OCI-LY7 (cell line): ENCODE measurements around the gene LRPAP1. TPM values are rescaled to one million over a fixed set of nuclear protein-coding genes. Genes with fewer than 3 reads are reported as not detected.

Experiments
- BruUV-seq: library from RNA; stranded (reverse); fragments of 400-500 nt; replicated peaks from 2 replicates; lab custom pipeline; 2021; lab: Mats Ljungman, UMichigan
- CTCF ChIA-PET: fragments of 300-600 bp; sonication (Branson Sonifier 250); formaldehyde crosslinking; loops from one replicate; lab custom pipeline; 2022; ENCODE audit warnings: antibody characterized with exemption; ENCODE audit not compliant: unreplicated experiment; lab: Charles Lee
- POLR2A ChIA-PET: fragments of 300-600 bp; sonication (Branson Sonifier 250); formaldehyde crosslinking; loops from one replicate; lab custom pipeline; 2022; ENCODE audit warnings: antibody characterized with exemption; lab: Charles Lee
- DNase-seq: peaks from one replicate; pipeline ENCODE4 v3.0.0-alpha.2; 2015; ENCODE audit warnings: low spot score
- H2AFZ ChIP-seq: fragments of 200-600 bp; sonication (generic), shearing (Covaris generic); 2 replicates; pipeline ENCODE4 v1.6.1; 2014; ENCODE audit warnings: mild to moderate bottlenecking, antibody characterized with exemption, low read length, moderate library complexity
- H3K27ac ChIP-seq: fragments of 200-600 bp; sonication (generic); 2 replicates; pipeline ENCODE4 v1.5.1; 2014; ENCODE audit warnings: mixed run types, low read depth, mild to moderate bottlenecking, moderate library complexity, low read length, inconsistent platforms; ENCODE audit not compliant: poor library complexity, severe bottlenecking
- H3K36me3 ChIP-seq: fragments of 200-600 bp; sonication (generic); 2 replicates; pipeline ENCODE4 v1.6.1; 2014; ENCODE audit warnings: mild to moderate bottlenecking, antibody characterized with exemption, low read length, moderate library complexity, mixed read lengths; ENCODE audit not compliant: insufficient read depth
- H3K4me1 ChIP-seq: fragments of 200-600 bp; sonication (generic); 2 replicates; pipeline ENCODE4 v1.5.1; 2014; ENCODE audit warnings: mild to moderate bottlenecking, low read length; ENCODE audit not compliant: insufficient read depth, poor library complexity, severe bottlenecking
- H3K4me2 ChIP-seq: fragments of 200-600 bp; sonication (generic); 2 replicates; pipeline ENCODE4 v1.6.1; 2014; ENCODE audit warnings: mild to moderate bottlenecking, low read length
- H3K4me3 ChIP-seq: fragments of 200-600 bp; sonication (generic); 2 replicates; pipeline ENCODE4 v1.5.1; 2014; ENCODE audit warnings: mild to moderate bottlenecking, low read depth, low read length; ENCODE audit not compliant: poor library complexity, severe bottlenecking
- H3K79me2 ChIP-seq: fragments of 200-600 bp; sonication (generic); 2 replicates; pipeline ENCODE4 v1.6.1; 2016; ENCODE audit warnings: low read depth, mild to moderate bottlenecking, low read length, moderate library complexity, mixed read lengths; ENCODE audit not compliant: insufficient read depth
- H3K9me2 ChIP-seq: fragments of 200-600 bp; sonication (generic); 2 replicates; pipeline ENCODE4 v1.6.1; 2016; ENCODE audit warnings: mild to moderate bottlenecking, low read length, mixed read lengths; ENCODE audit not compliant: insufficient read depth
- H3K9me3 ChIP-seq: fragments of 200-600 bp; sonication (generic); 2 replicates; pipeline ENCODE4 v1.6.1; 2014; ENCODE audit warnings: mild to moderate bottlenecking, mixed run types, low read length, mixed read lengths
- H4K20me1 ChIP-seq: fragments of 200-600 bp; sonication (generic); 2 replicates; pipeline ENCODE4 v1.6.1; 2014; ENCODE audit warnings: mild to moderate bottlenecking, antibody characterized with exemption, low read length, moderate library complexity, mixed read lengths; ENCODE audit not compliant: insufficient read depth
- CTCF ChIP-seq: fragments of 200-600 bp; sonication (generic); conservative IDR thresholded peaks from 2 replicates; pipeline ENCODE4 v1.5.1; 2014; ENCODE audit warnings: mild to moderate bottlenecking, antibody characterized with exemption, low read length, moderate library complexity, mixed read lengths
- EZH2phosphoT487 ChIP-seq: fragments of 200-600 bp; sonication (generic); IDR thresholded peaks from 2 replicates; pipeline ENCODE4 v1.6.1; 2018; ENCODE audit warnings: low read depth, borderline replicate concordance, mild to moderate bottlenecking, mixed run types, antibody characterized with exemption, low read length, moderate library complexity, mixed read lengths
- intact Hi-C: fragments of 100-400 bp; cut with micrococcal nuclease; formaldehyde crosslinking; loops from one replicate; pipeline ENCODE4 v1.10.0; 2022; ENCODE audit not compliant: unreplicated experiment
- total RNA-seq, 2 experiments: library from RNA; depleted of rRNA in 1 of 2; stranded (reverse); fragments of >200 nt in 1 of 2; shearing (Covaris generic) in 1 of 2; gene quantifications; 2 replicates each; pipeline ENCODE4 v1.2.3, GENCODE V29; 2014 to 2022

Gene LRPAP1
- total RNA-seq, 2 experiments from 2014 or later: 46.2 to 54.7 TPM

GRCh38 chr4:3499710-3500109 is 32.5 kb downstream of the LRPAP1 start:
- ChIA-PET POLR2A (no interaction called here), CTCF (interaction anchor here (1.0 to 1.2 kb wide), 2 partner anchors 8 to 19 kb away, joined by 3 to 4 read pairs; no protein-coding TSS in a partner anchor)
- no peak overlapping the region for H3K27ac ChIP-seq
- no peak for DNase-seq
- no peaks in the 10 kb centered on the region for H4K20me1 ChIP-seq
- no TSS peak for BruUV-seq
- no peak overlapping the region for H3K4me2 ChIP-seq
- no peaks in the 10 kb centered on the region for H3K9me2 ChIP-seq
- H3K4me3 ChIP-seq: no peak overlapping the region
- no peak for TF ChIP-seq EZH2phosphoT487
- no peaks in the 10 kb centered on the region for H3K9me3 ChIP-seq
- intact Hi-C loops: no loop called here
- H3K4me1 ChIP-seq: no peaks in the 10 kb centered on the region
- no peaks in the 10 kb centered on the region for H3K36me3 ChIP-seq
- H3K79me2 ChIP-seq: no peaks in the 10 kb centered on the region
- no peak overlapping the region for H2AFZ ChIP-seq

GRCh38 chr4:3498901-3499510 is 33.2 kb downstream of the LRPAP1 start:
- no peak for DNase-seq
- no peak overlapping the region for H3K4me3 ChIP-seq
- no peak overlapping the region for H2AFZ ChIP-seq
- no peak overlapping the region for H3K27ac ChIP-seq
- no peaks in the 10 kb centered on the region for H4K20me1 ChIP-seq
- ChIA-PET CTCF (interaction anchor here (0.5 to 1.0 kb wide), 2 partner anchors 18 to 1405 kb away, joined by 3 to 4 read pairs; no protein-coding TSS in a partner anchor), POLR2A (no interaction called here)
- intact Hi-C loops: no loop called here
- no peak overlapping the region for H3K4me2 ChIP-seq
- no TSS peak for BruUV-seq
- no peaks in the 10 kb centered on the region for H3K9me3 ChIP-seq
- TF ChIP-seq CTCF (no peak), EZH2phosphoT487 (no peak)
- H3K79me2 ChIP-seq: no peaks in the 10 kb centered on the region
- no peaks in the 10 kb centered on the region for H3K36me3 ChIP-seq
- no peaks in the 10 kb centered on the region for H3K4me1 ChIP-seq
- H3K9me2 ChIP-seq: no peaks in the 10 kb centered on the region

- H3K9me3 ChIP-seq: no peaks in the 10 kb centered on the region
- no peaks in the 10 kb centered on the region for H3K9me2 ChIP-seq
- H3K79me2 ChIP-seq: no peaks in the 10 kb centered on the region
- BruUV-seq: no TSS peak
- H2AFZ ChIP-seq: no peak overlapping the region
- no peak overlapping the region for H3K27ac ChIP-seq
- no peak for DNase-seq
- no peaks in the 10 kb centered on the region for H3K36me3 ChIP-seq
- intact Hi-C loops: no loop called here
- H4K20me1 ChIP-seq: no peaks in the 10 kb centered on the region
- H3K4me1 ChIP-seq: no peaks in the 10 kb centered on the region
- POLR2A ChIA-PET: no interaction called here
- CTCF ChIA-PET: no interaction called here
- H3K4me3 ChIP-seq: no peak overlapping the region
- TF ChIP-seq CTCF: no peak
- TF ChIP-seq EZH2phosphoT487: no peak
- H3K4me2 ChIP-seq: no peak overlapping the region
These were observed 33.8 kb downstream of the LRPAP1 start for GRCh38 chr4:3498407-3498806.
